Osteoblast (primary cell): ENCODE results near the gene IVD. TPM values are rescaled to one million over a fixed set of nuclear protein-coding genes. Genes with fewer than 3 reads are reported as not detected.

Source experiments
- DNase-seq: peaks from one replicate; pipeline ENCODE4 v3.0.0; 2011; ENCODE audit warnings: low spot score, mixed read lengths; ENCODE audit not compliant: insufficient read length; ENCODE audit errors: missing footprints
- H2AFZ ChIP-seq: 2 replicates; pipeline ENCODE4 v1.6.0; 2011; ENCODE audit warnings: mild to moderate bottlenecking, low read length
- H3K27ac ChIP-seq: 2 replicates; pipeline ENCODE4 v1.5.1; 2011; ENCODE audit warnings: mild to moderate bottlenecking, low read depth, low read length, moderate library complexity
- H3K27me3 ChIP-seq: 2 replicates; pipeline ENCODE4 v1.6.0; 2012; ENCODE audit warnings: mild to moderate bottlenecking, control low read depth, inconsistent platforms, low read length, moderate library complexity; ENCODE audit not compliant: insufficient read depth
- H3K36me3 ChIP-seq: 2 replicates; pipeline ENCODE4 v1.5.1; 2011; ENCODE audit warnings: mild to moderate bottlenecking, low read length, control low read depth, moderate library complexity; ENCODE audit not compliant: insufficient read depth
- H3K4me1 ChIP-seq: 2 replicates; pipeline ENCODE4 v1.5.1; 2011; ENCODE audit warnings: mild to moderate bottlenecking, low read length, control low read depth, moderate library complexity; ENCODE audit not compliant: insufficient read depth
- H3K4me2 ChIP-seq: 2 replicates; pipeline ENCODE4 v1.6.0; 2011; ENCODE audit warnings: mild to moderate bottlenecking, low read length; ENCODE audit not compliant: insufficient read depth
- H3K4me3 ChIP-seq: fragments of 200-600 bp; sonication (generic); 3 replicates; pipeline ENCODE4 v1.5.1; 2012; ENCODE audit warnings: mild to moderate bottlenecking, low read length, inconsistent platforms; ENCODE audit not compliant: insufficient read depth
- H3K79me2 ChIP-seq: 2 replicates; pipeline ENCODE4 v1.6.0; 2012; ENCODE audit warnings: mild to moderate bottlenecking, low read length, control low read depth, inconsistent platforms; ENCODE audit not compliant: insufficient read depth
- H3K9me3 ChIP-seq: 2 replicates; pipeline ENCODE4 v1.5.1; 2011; ENCODE audit warnings: low read depth, low read length, control low read depth
- H4K20me1 ChIP-seq: 2 replicates; pipeline ENCODE4 v1.6.0; 2012; ENCODE audit warnings: mild to moderate bottlenecking, low read length, control low read depth; ENCODE audit not compliant: insufficient read depth
- total RNA-seq: library from RNA; depleted of rRNA; stranded (reverse); fragments of >200 nt; gene quantifications from 2 replicates; pipeline ENCODE4 v1.2.3, GENCODE V29; 2012
- TF ChIP-seq, protein P1 (sequence below): IDR thresholded peaks from 2 replicates; pipeline ENCODE4 v1.5.1; 2011; ENCODE audit warnings: mild to moderate bottlenecking, low read depth, low read length, moderate library complexity; ENCODE audit errors: extremely low read depth

The IVD gene
- total RNA-seq, 1 donor = 46.3 TPM

DNA sequence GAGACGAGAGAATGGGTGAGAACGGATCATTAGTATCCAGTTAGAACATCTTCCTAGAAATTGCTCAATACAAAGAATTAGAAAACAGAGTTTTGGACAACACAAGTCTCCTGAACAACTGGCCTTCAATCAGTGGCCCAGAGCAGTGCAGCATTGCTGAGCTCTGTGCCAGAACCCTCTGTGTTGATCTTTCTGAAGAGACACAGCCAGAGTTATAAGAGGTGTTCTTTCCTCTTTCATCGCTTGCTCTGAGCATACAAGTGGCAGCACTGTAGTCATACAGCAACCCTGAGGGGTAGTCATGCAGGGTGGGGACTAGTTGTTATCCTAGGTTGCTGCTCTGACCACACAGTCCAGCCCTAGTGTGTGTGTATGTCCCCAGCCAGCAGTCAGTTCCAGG, 19.1 kb upstream of the IVD start:
- no peak for DNase-seq
- peaks cover 51% of the 10 kb centered on the region for H3K36me3 ChIP-seq
- TF ChIP-seq, protein P1, sequence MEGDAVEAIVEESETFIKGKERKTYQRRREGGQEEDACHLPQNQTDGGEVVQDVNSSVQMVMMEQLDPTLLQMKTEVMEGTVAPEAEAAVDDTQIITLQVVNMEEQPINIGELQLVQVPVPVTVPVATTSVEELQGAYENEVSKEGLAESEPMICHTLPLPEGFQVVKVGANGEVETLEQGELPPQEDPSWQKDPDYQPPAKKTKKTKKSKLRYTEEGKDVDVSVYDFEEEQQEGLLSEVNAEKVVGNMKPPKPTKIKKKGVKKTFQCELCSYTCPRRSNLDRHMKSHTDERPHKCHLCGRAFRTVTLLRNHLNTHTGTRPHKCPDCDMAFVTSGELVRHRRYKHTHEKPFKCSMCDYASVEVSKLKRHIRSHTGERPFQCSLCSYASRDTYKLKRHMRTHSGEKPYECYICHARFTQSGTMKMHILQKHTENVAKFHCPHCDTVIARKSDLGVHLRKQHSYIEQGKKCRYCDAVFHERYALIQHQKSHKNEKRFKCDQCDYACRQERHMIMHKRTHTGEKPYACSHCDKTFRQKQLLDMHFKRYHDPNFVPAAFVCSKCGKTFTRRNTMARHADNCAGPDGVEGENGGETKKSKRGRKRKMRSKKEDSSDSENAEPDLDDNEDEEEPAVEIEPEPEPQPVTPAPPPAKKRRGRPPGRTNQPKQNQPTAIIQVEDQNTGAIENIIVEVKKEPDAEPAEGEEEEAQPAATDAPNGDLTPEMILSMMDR = no peak

DNA sequence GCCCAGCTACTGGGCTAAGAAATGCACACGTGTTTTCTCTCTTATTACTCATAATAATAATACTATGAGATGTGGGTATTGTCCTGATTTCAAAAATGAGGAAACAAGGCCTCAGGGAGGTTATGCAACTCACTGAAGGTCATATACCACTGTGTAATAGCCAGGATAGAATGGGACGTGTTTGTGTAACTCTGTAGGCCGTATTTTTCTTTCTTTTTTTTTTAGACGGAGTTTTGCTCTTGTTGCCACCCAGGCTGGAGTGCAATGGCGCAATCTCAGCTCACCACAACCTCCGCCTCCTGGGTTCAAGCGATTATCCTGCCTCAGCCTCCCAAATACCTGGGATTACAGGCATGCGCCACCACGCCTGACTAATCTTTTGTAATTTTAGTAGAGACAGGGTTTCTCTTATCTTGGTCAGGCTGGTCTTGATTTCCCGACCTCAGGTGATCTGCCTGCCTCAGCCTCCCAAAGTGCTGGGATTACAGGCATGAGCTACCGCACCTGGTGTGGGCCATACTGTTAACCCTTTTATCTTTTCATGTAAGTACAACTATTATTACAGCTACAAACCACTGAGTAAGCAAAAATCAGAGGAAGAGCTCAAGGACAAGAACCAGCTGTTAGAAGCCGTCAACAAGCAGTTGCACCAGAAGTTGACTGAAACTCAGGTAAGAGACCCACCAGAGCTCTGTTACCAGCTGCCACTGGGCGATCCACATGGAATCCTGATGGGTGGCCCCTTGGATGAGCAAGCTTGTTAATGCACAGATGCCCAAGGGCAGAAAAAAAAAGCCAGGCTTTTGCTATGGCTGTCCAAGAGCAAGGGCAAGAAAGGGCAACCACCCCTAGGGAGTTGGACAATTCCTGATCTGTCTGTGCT, 16.4 kb upstream of the IVD start:
- H3K9me3 ChIP-seq = no peaks in the 10 kb centered on the region
- H2AFZ ChIP-seq = no peak overlapping the region
- H3K4me1 ChIP-seq = peaks cover 24% of the 10 kb centered on the region
- H3K27me3 ChIP-seq = no peaks in the 10 kb centered on the region
- H4K20me1 ChIP-seq = no peaks in the 10 kb centered on the region
- H3K27ac ChIP-seq = peak overlapping the region; percentile 31
- H3K79me2 ChIP-seq = peaks cover 20% of the 10 kb centered on the region
- H3K36me3 ChIP-seq = peaks cover 76% of the 10 kb centered on the region
- peak overlapping the region; percentile 3 for H3K4me2 ChIP-seq
- TF ChIP-seq, protein P1 = no peak
- DNase-seq = no peak
- no peak overlapping the region for H3K4me3 ChIP-seq

More for the DNA sequence above, 19.1 kb upstream of the IVD start:
- no peak overlapping the region for H3K4me3 ChIP-seq
- H3K27me3 ChIP-seq = no peaks in the 10 kb centered on the region
- no peak overlapping the region for H3K27ac ChIP-seq
- no peaks in the 10 kb centered on the region for H3K9me3 ChIP-seq
- H4K20me1 ChIP-seq = no peaks in the 10 kb centered on the region
- H3K79me2 ChIP-seq = peaks cover 34% of the 10 kb centered on the region
- H3K4me1 ChIP-seq = peaks cover 29% of the 10 kb centered on the region
- no peak overlapping the region for H2AFZ ChIP-seq
- H3K4me2 ChIP-seq = no peak overlapping the region

DNA sequence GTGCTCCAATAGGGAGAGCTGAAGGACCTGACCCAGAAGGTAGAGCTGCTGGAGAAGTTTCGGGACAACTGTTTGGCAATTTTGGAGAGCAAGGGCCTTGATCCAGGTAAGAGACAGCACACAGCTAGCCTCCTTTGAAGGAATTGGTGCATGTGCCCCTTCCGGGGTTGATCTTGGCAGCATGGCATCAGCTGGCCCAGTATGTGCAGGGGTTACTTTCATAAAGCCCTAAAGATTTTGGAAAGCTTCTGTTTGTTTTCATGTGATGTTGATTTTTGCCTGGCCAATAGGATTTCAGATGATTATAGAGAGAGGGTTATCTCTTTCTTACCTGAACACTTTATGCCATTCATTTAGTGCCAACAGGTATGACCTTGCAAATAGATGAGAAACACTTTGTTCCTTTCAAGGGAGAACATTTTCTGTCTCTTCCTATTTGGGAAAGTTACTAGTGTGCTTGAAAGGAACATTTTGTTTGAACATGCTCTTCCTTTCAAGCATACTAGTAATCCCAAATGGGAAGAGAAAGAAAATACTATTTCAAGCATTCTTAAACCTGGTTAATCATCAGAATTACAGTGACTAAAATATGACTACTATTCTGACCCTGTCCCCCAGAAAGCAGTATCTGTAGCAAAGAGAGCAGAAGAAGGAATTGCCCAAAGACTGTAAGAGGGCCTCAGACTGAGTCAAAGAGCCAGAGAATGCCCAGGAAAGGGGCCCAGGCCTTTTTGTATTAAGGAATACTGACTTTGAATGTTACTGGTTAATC, 15.6 kb upstream of the IVD start:
- Histone ChIP-seq H3K9me3 (no peaks in the 10 kb centered on the region), H2AFZ (no peak overlapping the region), H4K20me1 (no peaks in the 10 kb centered on the region), H3K36me3 (peaks cover 75% of the 10 kb centered on the region), H3K4me2 (peak overlapping the region; percentile 3), H3K4me1 (peaks cover 17% of the 10 kb centered on the region), H3K27ac (peak overlapping the region; percentile 31), H3K79me2 (peaks cover 12% of the 10 kb centered on the region), H3K27me3 (no peaks in the 10 kb centered on the region), H3K4me3 (no peak overlapping the region)
- TF ChIP-seq, protein P1 = no peak
- DNase-seq = peak; percentile 91
